Caco-2 (cell line): ENCODE data around the gene ZXDC. TPM values are rescaled to one million over a fixed set of nuclear protein-coding genes. Genes with fewer than 3 reads are reported as not detected.

Source experiments
- BruUV-seq: library from RNA; stranded (reverse); fragments of 400-500 nt; replicated peaks from 2 replicates; lab custom pipeline; 2021; lab: Mats Ljungman, UMichigan
- CTCF ChIA-PET: fragments of 300-600 bp; sonication (Branson Sonifier 250); formaldehyde crosslinking; loops from one replicate; lab custom pipeline; 2022; ENCODE audit warnings: antibody characterized with exemption; lab: Charles Lee
- POLR2A ChIA-PET: fragments of 300-600 bp; sonication (Branson Sonifier 250); formaldehyde crosslinking; loops from one replicate; lab custom pipeline; 2022; ENCODE audit warnings: antibody characterized with exemption; lab: Charles Lee
- DNase-seq, 2 experiments: peaks; one replicate each; pipeline versions ENCODE4 v3.0.0 to v3.0.0-alpha.2; 2020 to 2022
- H3K27me3 ChIP-seq: replicated peaks from 2 replicates; pipeline ENCODE4 v1.6.0; 2011; ENCODE audit warnings: low read length; ENCODE audit not compliant: control insufficient read depth, insufficient read depth
- H3K36me3 ChIP-seq: 2 replicates; pipeline ENCODE4 v1.5.1; 2011; ENCODE audit warnings: low read length; ENCODE audit not compliant: control insufficient read depth, insufficient read depth
- H3K4me1 ChIP-seq: fragments of 250-450 bp; sonication (Bioruptor Pico); 2 replicates; pipeline ENCODE4 v1.5.1; 2020; ENCODE audit warnings: mild to moderate bottlenecking
- H3K4me3 ChIP-seq: 2 replicates; pipeline ENCODE4 v1.5.1; 2011; ENCODE audit warnings: low read depth, mild to moderate bottlenecking, control low read depth, low read length
- H3K9me3 ChIP-seq: fragments of 250-450 bp; sonication (Bioruptor Pico); 2 replicates; pipeline ENCODE4 v1.5.1; 2020; ENCODE audit warnings: mild to moderate bottlenecking, moderate library complexity
- H3K27ac Mint-ChIP-seq: one replicate; pipeline ENCODE4 v1.8.0; 2022; ENCODE audit warnings: mixed read lengths; ENCODE audit not compliant: unreplicated experiment
- H3K27me3 Mint-ChIP-seq: one replicate; pipeline ENCODE4 v1.8.0; 2022; ENCODE audit warnings: mixed read lengths; ENCODE audit not compliant: insufficient read depth, unreplicated experiment
- H3K36me3 Mint-ChIP-seq: one replicate; pipeline ENCODE4 v1.8.0; 2022; ENCODE audit warnings: mild to moderate bottlenecking, mixed read lengths; ENCODE audit not compliant: insufficient read depth, unreplicated experiment
- H3K4me1 Mint-ChIP-seq: one replicate; pipeline ENCODE4 v1.8.0; 2022; ENCODE audit warnings: low read depth, mixed read lengths; ENCODE audit not compliant: unreplicated experiment
- H3K4me3 Mint-ChIP-seq: one replicate; pipeline ENCODE4 v1.8.0; 2022; ENCODE audit warnings: mild to moderate bottlenecking, moderate library complexity, mixed read lengths; ENCODE audit not compliant: unreplicated experiment
- H3K9me3 Mint-ChIP-seq: one replicate; pipeline ENCODE4 v1.8.0; 2022; ENCODE audit warnings: mixed read lengths; ENCODE audit not compliant: unreplicated experiment
- CTCF ChIP-seq, 2 experiments: fragments of 200-600 bp in 1 of 2; IDR thresholded peaks; 1 replicate in 1 of 2; 2 replicates in 1 of 2; pipeline versions ENCODE4 v1.5.1 to v1.8.0; 2011 to 2022; ENCODE audit warnings: antibody characterized with exemption in 1 of 2, control low read depth in 1 of 2, inconsistent platforms in 1 of 2, low read depth in 1 of 2, low read length in 1 of 2, mild to moderate bottlenecking in 1 of 2, moderate library complexity in 1 of 2; ENCODE audit not compliant: insufficient read depth in 1 of 2, severe bottlenecking in 1 of 2, unreplicated experiment in 1 of 2
- intact Hi-C: fragments of 100-400 bp; cut with micrococcal nuclease; formaldehyde crosslinking; loops from one replicate; pipeline ENCODE4 v1.10.0; 2022; ENCODE audit not compliant: unreplicated experiment
- total RNA-seq: library from RNA; stranded (reverse); gene quantifications from 2 replicates; pipeline ENCODE4 v1.2.3, GENCODE V29; 2022

ZXDC gene
- total RNA-seq, 1 experiment from 2014 or later: 28.7 TPM

GRCh38 chr3:126501736-126502135, 26.0 kb upstream of the ZXDC start:
- Histone ChIP-seq H3K9me3 (no peaks in the 10 kb centered on the region), H3K4me1 (no peaks in the 10 kb centered on the region), H3K36me3 (no peaks in the 10 kb centered on the region), H3K4me3 (no peak overlapping the region), H3K27me3 (no peaks in the 10 kb centered on the region)
- ChIA-PET POLR2A (no interaction called here), CTCF (no interaction called here)
- Mint-ChIP-seq H3K4me3 (no peak overlapping the region), H3K9me3 (no peaks in the 10 kb centered on the region), H3K27me3 (peaks cover 5% of the 10 kb centered on the region), H3K27ac (no peak overlapping the region), H3K36me3 (no peaks in the 10 kb centered on the region), H3K4me1 (no peaks in the 10 kb centered on the region)
- BruUV-seq: no TSS peak
- intact Hi-C loops: no loop called here
- DNase-seq: no peak
- TF ChIP-seq CTCF (IDR thresholded peaks at IDR 0.05; ENCODE audit: insufficient read depth in 1 of 2, low read depth in 1 of 2, low read length in 1 of 2, severe bottlenecking in 1 of 2, unreplicated experiment in 1 of 2): no peak

GRCh38 chr3:126501054-126501453, 25.4 kb upstream of the ZXDC start:
- Mint-ChIP-seq H3K27ac (no peak overlapping the region), H3K27me3 (peaks cover 3% of the 10 kb centered on the region), H3K36me3 (no peaks in the 10 kb centered on the region), H3K4me3 (no peak overlapping the region), H3K9me3 (no peaks in the 10 kb centered on the region), H3K4me1 (no peaks in the 10 kb centered on the region)
- Histone ChIP-seq H3K36me3 (no peaks in the 10 kb centered on the region), H3K9me3 (no peaks in the 10 kb centered on the region), H3K4me3 (no peak overlapping the region), H3K27me3 (no peaks in the 10 kb centered on the region), H3K4me1 (no peaks in the 10 kb centered on the region)
- no peak for DNase-seq
- intact Hi-C loops: no loop called here
- BruUV-seq: no TSS peak
- ChIA-PET CTCF (no interaction called here), POLR2A (no interaction called here)
- no peak for TF ChIP-seq CTCF (IDR thresholded peaks at IDR 0.05; ENCODE audit: insufficient read depth in 1 of 2, low read depth in 1 of 2, low read length in 1 of 2, severe bottlenecking in 1 of 2, unreplicated experiment in 1 of 2)

- Histone ChIP-seq H3K4me3 (no peak overlapping the region), H3K9me3 (no peaks in the 10 kb centered on the region), H3K36me3 (no peaks in the 10 kb centered on the region), H3K4me1 (no peaks in the 10 kb centered on the region), H3K27me3 (no peaks in the 10 kb centered on the region)
- Mint-ChIP-seq H3K27ac (no peak overlapping the region), H3K4me1 (no peaks in the 10 kb centered on the region), H3K4me3 (no peak overlapping the region), H3K9me3 (no peaks in the 10 kb centered on the region), H3K27me3 (peaks cover 3% of the 10 kb centered on the region), H3K36me3 (no peaks in the 10 kb centered on the region)
- BruUV-seq: no TSS peak
- ChIA-PET POLR2A (no interaction called here), CTCF (no interaction called here)
- TF ChIP-seq CTCF (IDR thresholded peaks at IDR 0.05; ENCODE audit: insufficient read depth in 1 of 2, low read depth in 1 of 2, low read length in 1 of 2, severe bottlenecking in 1 of 2, unreplicated experiment in 1 of 2): no peak
- DNase-seq: no peak
- intact Hi-C loops: no loop called here
These were observed 24.3 kb upstream of the ZXDC start for GRCh38 chr3:126500016-126500415.
